ENCODE data around the gene PIGX. TPM values are rescaled to one million over a fixed set of nuclear protein-coding genes. Genes with fewer than 3 reads are reported as not detected.

The PIGX gene
- total RNA-seq, 1 experiment from 2014 or later: 24.6 TPM

DNA sequence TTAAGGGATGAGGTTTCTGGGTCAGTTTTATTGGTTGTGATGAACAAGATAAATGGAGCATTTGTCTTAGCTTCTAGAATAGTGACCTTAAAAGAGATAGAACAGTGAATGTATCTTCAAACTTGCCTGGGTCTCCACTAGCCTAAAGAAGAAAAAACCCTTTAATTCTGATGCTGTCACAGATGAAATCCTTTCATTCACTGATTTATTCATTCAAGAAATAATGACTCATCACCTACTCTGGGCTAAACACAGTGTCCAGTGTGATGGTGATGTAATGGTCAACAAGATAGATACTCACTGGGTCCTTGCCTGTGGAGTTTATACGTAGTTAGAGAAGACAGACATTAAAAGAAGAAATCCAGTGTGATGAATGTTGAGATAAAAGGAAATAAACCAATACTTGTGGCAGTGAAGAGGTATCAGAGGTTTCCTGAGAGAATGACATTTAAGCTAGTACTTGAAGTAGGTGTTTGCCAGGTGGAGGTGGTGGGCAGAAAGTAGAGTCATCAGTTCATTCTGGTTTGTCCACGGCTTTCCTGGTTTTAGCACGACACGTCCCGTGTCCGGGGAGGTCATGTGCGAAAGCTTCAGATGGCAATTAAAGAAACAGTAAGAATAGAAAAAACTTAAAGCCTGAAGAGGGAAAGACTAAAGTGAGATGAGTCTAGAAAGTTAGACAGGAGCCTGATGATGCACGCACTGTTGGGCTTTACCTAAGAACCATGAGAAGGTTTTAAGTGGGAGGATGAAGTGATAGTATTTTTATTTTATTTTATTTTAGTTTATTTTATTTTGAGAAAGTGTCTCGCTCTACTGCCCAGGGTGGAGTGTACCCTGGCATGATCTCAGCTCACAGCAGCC lies 45.9 kb downstream of the PIGX start:
- POLR2A ChIA-PET: no interaction called here
- no peaks in the 10 kb centered on the region for H3K27me3 ChIP-seq (replicated peaks; ENCODE audit: control insufficient read depth, insufficient read depth, low read length)
- no peaks in the 10 kb centered on the region; the same call in none of the 2 replicates for H3K36me3 ChIP-seq (ENCODE audit: control insufficient read depth, insufficient read depth, low read length)
- Mint-ChIP-seq H3K36me3 (ENCODE audit: insufficient read depth, unreplicated experiment) (peaks cover 68% of the 10 kb centered on the region), H3K27ac (ENCODE audit: unreplicated experiment) (peak overlapping the region; percentile 26), H3K4me3 (ENCODE audit: unreplicated experiment) (no peak overlapping the region), H3K9me3 (ENCODE audit: unreplicated experiment) (peaks cover 15% of the 10 kb centered on the region), H3K27me3 (ENCODE audit: insufficient read depth, unreplicated experiment) (no peaks in the 10 kb centered on the region), H3K4me1 (ENCODE audit: low read depth, unreplicated experiment) (peaks cover 15% of the 10 kb centered on the region)
- TF ChIP-seq, protein P1, sequence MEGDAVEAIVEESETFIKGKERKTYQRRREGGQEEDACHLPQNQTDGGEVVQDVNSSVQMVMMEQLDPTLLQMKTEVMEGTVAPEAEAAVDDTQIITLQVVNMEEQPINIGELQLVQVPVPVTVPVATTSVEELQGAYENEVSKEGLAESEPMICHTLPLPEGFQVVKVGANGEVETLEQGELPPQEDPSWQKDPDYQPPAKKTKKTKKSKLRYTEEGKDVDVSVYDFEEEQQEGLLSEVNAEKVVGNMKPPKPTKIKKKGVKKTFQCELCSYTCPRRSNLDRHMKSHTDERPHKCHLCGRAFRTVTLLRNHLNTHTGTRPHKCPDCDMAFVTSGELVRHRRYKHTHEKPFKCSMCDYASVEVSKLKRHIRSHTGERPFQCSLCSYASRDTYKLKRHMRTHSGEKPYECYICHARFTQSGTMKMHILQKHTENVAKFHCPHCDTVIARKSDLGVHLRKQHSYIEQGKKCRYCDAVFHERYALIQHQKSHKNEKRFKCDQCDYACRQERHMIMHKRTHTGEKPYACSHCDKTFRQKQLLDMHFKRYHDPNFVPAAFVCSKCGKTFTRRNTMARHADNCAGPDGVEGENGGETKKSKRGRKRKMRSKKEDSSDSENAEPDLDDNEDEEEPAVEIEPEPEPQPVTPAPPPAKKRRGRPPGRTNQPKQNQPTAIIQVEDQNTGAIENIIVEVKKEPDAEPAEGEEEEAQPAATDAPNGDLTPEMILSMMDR (IDR thresholded peaks at IDR 0.05; ENCODE audit: insufficient read depth in 1 of 2, low read depth in 1 of 2, low read length in 1 of 2, severe bottlenecking in 1 of 2, unreplicated experiment in 1 of 2): no peak
- DNase-seq: no peak
- intact Hi-C loops (cut with micrococcal nuclease; ENCODE audit: unreplicated experiment): no loop called here
- H3K4me1 ChIP-seq: peaks cover 23% of the 10 kb centered on the region
- no peak overlapping the region for H3K4me3 ChIP-seq (ENCODE audit: low read depth, low read length)
- H3K9me3 ChIP-seq: peaks cover 22% of the 10 kb centered on the region
- BruUV-seq (replicated peaks): no TSS peak
- CTCF ChIA-PET: no interaction called here

DNA sequence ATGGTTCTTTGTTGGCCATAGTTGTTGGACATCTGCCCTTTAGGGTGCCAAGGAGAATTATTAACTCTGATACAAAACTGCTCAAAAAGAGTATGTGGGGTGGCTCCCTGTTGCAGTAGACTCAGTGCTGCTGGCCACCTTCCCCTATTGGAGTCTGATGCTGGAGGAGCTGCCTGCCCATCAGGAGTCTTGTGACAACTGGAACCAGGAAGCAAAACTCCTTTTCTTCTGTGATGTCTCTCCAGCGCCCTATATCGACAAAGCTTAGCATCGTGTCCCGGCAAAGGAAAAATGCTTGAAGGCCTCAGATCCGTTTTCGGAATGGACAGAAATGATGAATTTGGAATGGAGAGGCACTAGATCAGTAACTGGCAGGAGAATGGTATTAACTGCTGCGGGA lies 51.0 kb downstream of the PIGX start:
- TF ChIP-seq, protein P1 (IDR thresholded peaks at IDR 0.05; ENCODE audit: insufficient read depth in 1 of 2, low read depth in 1 of 2, low read length in 1 of 2, severe bottlenecking in 1 of 2, unreplicated experiment in 1 of 2): no peak
- BruUV-seq (replicated peaks): no TSS peak
- no peaks in the 10 kb centered on the region for H3K27me3 ChIP-seq (replicated peaks; ENCODE audit: control insufficient read depth, insufficient read depth, low read length)
- CTCF ChIA-PET: no interaction called here
- no peak for DNase-seq
- Mint-ChIP-seq H3K9me3 (ENCODE audit: unreplicated experiment) (no peaks in the 10 kb centered on the region), H3K4me1 (ENCODE audit: low read depth, unreplicated experiment) (no peaks in the 10 kb centered on the region), H3K36me3 (ENCODE audit: insufficient read depth, unreplicated experiment) (peaks cover 51% of the 10 kb centered on the region), H3K27ac (ENCODE audit: unreplicated experiment) (peak overlapping the region; percentile 64), H3K4me3 (ENCODE audit: unreplicated experiment) (no peak overlapping the region), H3K27me3 (ENCODE audit: insufficient read depth, unreplicated experiment) (no peaks in the 10 kb centered on the region)
- no peaks in the 10 kb centered on the region; the same call in none of the 2 replicates for H3K36me3 ChIP-seq (ENCODE audit: control insufficient read depth, insufficient read depth, low read length)
- no peaks in the 10 kb centered on the region for H3K4me1 ChIP-seq
- POLR2A ChIA-PET: no interaction called here
- peaks cover 5% of the 10 kb centered on the region; the same call in 1 of the 2 replicates for H3K9me3 ChIP-seq
- intact Hi-C loops (cut with micrococcal nuclease; ENCODE audit: unreplicated experiment): no loop called here
- H3K4me3 ChIP-seq (ENCODE audit: low read depth, low read length): no peak overlapping the region

GRCh38 chr3:196765454-196765853 lies 53.3 kb downstream of the PIGX start:
- TF ChIP-seq, protein P1 (IDR thresholded peaks at IDR 0.05; ENCODE audit: insufficient read depth in 1 of 2, low read depth in 1 of 2, low read length in 1 of 2, severe bottlenecking in 1 of 2, unreplicated experiment in 1 of 2): no peak
- Histone ChIP-seq H3K27me3 (replicated peaks; ENCODE audit: control insufficient read depth, insufficient read depth, low read length) (no peaks in the 10 kb centered on the region), H3K9me3 (peaks cover 4% of the 10 kb centered on the region; the same call in 1 of the 2 replicates), H3K4me3 (ENCODE audit: low read depth, low read length) (no peak overlapping the region), H3K4me1 (no peaks in the 10 kb centered on the region), H3K36me3 (ENCODE audit: control insufficient read depth, insufficient read depth, low read length) (no peaks in the 10 kb centered on the region)
- ChIA-PET CTCF (no interaction called here), POLR2A (interaction anchor here (0.6 kb wide), 1 partner anchor 273 kb away, joined by 3 read pairs; no protein-coding TSS in a partner anchor)
- BruUV-seq (replicated peaks): no TSS peak
- Mint-ChIP-seq H3K4me1 (ENCODE audit: low read depth, unreplicated experiment) (no peaks in the 10 kb centered on the region), H3K4me3 (ENCODE audit: unreplicated experiment) (no peak overlapping the region), H3K27ac (ENCODE audit: unreplicated experiment) (no peak overlapping the region), H3K9me3 (ENCODE audit: unreplicated experiment) (no peaks in the 10 kb centered on the region), H3K27me3 (ENCODE audit: insufficient read depth, unreplicated experiment) (no peaks in the 10 kb centered on the region), H3K36me3 (ENCODE audit: insufficient read depth, unreplicated experiment) (peaks cover 37% of the 10 kb centered on the region)
- intact Hi-C loops (cut with micrococcal nuclease; ENCODE audit: unreplicated experiment): no loop called here
- DNase-seq: no peak

Measured in Caco-2 (cell line).